GM19023 (cell line): Measurements from ENCODE around the gene MAFB.

Source experiments
- ATAC-seq: cut with Tn5 transposase; IDR thresholded peaks from one replicate; pipeline ENCODE4 v1.9.1; 2021; ENCODE audit warnings: mild to moderate bottlenecking, moderate library complexity; ENCODE audit not compliant: unreplicated experiment

MAFB gene

DNA sequence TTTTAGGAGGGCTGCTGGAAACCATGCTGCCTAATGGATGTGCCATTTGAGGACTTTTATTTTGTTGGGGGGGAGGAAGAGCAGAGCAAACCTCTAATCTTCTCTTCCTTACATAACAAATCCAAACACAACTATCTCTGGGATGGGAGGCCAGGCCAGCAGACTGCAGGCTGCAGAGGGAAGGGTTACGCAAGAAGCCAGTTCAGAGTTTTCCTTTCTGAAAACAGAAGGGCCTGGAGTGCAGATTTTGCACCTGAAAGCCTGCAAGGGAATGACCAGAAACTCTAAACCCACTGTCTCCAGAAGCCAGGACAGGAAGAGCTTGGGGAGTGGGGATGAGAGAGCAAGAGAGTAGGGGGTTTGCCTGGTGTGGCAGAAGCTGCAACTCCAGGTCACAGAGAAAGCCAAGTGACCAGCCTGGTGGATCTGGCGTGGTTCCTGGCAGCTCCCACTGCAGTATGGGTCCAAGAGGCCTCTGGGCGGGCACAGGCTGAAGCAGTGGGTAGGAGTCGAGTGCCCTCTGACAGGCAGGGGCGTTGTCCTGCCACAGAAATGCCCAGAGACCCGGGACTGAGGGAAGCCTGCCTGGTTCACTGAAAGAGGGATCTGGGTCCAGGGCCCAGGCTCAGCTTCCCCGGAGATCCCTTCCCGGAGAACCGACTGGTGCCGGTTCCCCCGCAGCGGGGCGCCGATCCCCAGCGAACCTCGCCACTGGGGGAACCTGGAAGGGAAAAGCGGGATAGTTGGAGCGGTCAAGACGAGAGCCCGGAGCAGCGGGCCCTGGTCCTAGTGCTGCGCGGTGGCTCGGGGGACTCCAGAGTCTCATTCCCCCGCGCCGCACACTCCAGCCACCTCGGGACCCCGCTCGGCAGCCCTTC, 6.7 kb downstream of the MAFB start:
- ATAC-seq, result no peak

DNA sequence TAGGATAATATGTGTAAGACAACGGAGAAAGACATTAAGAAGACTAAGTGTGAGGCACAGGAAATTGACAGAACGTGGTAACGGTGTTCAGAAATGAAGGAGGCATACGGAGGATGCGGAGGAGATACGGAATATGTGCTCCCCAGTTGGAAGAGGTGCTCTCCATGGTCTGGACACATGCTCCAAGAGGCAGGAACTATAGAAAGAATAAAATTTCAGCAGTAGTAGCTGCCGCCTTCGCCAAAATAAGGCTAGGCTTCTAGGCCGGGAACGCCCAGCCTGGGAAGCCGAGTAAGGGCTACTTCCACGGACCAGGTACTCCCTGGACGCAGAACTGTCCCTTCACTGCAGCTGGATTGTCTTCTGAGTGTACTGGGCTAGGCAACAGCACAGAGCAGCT, 7.4 kb downstream of the MAFB start:
- ATAC-seq, result no peak

DNA sequence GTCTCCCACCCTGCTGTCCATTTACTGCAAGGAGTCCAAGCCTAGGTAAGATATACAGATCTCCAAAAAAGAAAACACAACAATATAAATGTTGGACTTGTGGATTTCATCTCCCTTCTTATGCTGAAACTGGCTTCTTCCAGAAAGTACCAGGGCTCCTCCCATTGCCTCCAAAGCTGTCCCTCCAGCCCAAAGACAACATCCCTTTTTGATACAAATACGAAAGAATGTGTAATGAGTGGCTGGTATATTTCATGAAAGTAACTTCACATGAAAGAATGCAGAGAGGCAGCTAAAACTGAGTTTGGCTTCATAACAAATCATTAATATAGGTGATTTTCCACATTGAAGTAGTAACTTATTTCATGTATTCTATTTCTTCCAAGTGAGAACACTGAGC, 7.9 kb downstream of the MAFB start:
- no peak for ATAC-seq

DNA sequence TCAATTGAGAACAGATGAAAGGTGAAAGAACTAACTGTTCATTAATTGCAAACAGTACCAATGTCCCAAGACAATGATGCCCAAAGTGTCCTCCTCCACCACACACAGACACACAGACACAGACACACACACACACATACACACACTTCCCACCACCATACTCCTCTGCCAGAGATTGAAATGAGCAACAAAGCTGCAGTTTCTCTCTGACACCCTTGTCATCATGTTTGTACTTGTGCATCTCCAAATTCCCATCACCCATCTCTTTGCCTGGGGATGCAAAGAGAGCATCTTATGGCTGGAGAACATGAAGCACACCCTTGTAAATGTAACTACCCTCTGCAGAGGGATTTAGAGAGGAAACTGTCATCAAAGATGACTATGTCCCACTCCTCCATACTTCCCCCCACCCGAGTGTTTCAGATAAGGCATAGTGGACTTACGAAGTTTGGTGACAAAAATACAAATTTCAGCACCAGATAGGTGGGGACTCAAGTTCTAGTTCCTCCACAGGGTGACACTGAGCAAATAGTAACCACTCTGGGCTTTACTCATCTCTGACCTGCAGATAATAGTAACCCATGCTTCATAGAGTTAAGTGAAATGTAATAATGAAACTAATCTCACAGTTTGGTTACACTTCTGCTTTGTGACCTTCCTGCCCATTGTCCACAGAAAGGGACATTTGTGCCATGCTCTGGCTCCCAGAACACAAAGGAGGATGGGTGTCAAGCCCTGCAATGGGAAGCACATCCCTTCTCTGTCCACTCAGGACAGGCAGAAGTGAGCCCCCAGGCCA, 8.7 kb downstream of the MAFB start:
- ATAC-seq, result no peak

DNA sequence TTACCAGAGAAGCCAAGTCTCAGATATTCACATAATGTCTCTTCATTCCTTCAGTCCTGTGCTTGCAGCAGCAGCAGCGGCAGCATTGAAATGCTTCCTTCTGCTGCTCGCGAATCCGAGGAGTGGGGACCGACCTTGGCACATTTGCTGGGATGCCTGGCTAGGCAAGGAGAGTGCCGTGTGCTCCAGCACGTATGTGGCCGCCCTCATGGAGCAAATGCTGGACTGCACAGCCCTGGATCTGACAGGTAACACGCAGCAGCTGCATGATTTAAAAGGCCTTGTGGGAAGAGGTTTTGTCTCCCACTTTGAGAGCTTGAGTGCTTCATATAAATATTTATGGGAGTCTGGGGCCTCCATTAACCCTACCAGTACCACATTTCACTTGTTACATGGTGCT, 9.9 kb downstream of the MAFB start:
- ATAC-seq, result no peak

DNA sequence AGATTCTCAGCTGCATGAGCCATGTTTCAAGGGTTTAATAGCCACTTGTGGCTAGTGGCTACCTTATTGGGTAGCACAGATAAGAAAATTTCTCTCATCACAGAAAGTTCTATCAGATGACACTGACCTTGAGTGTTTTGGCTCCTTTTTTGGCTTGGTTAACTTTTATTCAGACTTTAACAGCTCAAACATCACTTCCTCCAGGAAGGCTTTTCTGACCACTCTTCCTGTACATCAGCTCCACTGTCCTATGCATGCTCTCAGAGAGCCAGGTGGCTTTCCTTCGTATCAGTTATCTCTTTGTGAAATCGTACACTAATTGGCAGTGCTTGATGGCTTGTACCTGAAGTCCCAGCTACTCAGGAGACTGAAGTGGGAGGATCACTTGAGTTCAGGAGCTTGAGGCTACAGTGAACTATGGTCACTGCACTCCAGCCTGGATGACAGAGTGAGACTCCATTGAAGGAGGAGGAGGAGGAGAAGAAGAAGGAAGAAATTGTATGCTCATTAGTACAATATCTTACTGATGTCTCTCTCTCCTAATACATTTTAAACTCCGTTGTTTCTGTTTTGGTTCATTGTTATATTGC, 10.7 kb downstream of the MAFB start:
- ATAC-seq, result no peak

DNA sequence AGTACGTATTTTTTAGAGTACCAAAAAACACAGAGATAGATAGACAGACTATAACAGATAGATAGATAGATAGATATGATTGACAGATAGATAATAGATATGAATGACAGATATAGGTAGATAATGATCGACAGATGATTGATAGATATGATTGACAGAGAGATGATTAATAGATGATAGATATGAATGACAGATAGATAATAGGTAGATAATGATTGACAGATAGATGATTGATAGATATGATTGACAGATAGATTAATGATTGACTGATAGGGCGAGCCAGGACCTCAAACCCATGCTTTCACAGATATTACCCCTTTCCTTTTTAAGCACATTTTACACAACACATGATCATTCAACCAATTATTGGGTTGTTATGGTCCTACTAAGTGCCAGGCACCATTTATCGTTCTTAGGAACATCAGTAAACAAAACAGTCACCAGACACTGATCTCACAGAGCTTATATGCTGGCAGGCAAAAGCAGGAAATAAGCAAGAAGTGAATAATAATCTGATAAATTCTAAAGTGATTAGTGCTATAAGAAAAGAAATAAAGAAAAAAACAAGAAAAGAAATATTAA, 11.6 kb downstream of the MAFB start:
- ATAC-seq, result no peak

DNA sequence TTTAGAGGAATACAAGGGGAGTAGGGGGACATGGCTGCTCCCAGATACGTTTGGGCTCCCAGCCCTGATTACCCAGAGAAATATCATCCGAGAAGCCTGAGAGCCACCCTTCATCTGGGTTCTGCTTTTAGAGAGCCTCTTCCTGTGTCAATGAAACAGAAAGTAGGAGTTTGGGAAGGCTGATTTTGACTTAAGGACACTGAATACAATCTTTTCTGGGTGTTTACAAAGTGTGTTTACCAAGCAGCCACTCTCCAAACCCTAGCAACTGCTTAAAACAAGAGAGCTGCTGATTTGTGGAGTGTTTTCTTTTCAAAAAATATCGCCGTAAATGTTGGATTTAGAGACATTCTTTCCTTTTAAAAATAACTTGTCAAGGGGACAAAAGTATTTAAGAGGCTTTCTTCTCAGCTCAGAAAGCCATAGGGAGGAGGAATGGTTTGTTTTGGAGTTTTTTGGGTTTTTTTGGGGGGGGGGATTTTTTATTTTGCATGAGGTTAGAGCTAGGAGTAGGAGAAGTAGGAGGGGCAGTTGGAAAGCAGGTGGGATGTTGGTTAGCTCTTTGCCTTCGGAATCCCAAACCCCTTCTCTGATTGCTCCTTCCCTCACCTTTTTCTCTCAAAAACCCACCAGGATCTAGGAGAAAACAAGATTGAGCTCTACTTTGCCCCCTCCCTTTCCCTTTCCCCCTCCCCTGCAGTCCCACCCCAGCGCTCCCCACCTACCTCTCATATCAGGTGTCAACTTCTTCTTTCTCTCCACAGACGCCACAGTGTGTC, 12.4 kb downstream of the MAFB start:
- ATAC-seq, result no peak

DNA sequence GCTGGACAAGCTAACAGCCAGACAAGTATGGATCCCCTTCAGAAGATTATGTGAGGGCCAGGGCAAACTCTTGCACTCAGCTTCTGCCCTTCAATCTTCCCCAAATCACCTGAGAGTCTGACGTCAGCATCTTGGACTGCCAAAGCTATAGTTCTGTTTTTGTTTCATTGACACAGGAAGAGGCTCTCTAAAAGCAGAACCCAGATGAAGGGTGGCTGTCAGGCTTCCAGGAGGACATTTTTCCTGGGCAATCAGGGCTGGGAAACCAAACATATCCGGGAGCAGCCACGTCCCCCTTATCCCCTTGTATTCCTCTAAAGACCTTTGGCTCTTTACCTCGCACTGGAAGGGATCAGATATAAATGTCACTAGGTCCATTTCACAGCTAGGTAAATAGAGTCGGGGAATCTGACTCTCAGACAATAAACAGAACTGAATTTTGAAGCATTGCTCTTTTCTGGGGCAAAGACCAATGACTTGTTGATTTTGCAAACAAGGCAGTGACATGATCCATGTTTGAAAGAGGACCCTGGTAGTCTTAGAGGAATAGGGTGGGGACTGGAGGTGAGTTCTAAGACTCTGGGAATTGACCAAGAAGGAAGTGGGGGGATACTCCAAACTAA, 13.3 kb downstream of the MAFB start:
- no peak for ATAC-seq

DNA sequence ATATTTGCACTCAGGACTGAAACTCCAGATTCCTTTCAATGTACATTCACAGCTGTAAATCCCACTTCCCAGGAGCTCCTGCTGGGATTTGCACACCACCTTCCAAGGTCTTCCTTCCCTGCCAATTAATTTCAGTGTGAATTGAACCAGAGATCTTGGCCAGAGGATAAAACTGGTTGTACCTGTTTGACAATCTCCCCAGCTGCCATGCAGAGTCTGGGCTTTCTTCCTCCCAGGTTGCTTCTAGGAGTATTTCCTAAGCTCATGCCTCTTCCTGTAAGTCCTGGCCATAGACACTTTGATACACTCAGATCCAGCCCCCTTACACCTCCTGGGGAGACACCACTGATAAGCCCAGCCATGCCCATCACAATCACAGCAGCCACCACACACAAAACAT, 15.6 kb downstream of the MAFB start:
- ATAC-seq, result no peak

DNA sequence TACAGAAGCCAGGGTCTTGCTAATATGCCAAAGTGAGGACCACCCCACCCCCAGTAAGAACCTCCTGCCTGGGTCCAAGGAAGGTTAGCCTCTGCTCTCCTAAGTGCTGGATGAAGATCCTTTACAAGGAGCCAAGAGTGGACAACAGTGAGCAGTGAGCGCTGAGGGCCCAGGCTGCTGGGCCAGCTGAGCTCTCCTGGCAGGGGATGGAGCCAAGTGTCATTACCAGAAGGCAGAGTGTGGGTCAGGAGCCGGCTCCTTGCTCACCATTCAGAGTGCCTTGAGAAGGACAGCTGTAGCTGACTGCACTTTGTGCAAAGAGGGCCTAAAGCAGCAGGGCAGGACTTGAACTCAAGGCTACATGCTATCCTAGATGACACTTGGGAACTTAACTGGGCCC, 16.9 kb downstream of the MAFB start:
- no peak for ATAC-seq

DNA sequence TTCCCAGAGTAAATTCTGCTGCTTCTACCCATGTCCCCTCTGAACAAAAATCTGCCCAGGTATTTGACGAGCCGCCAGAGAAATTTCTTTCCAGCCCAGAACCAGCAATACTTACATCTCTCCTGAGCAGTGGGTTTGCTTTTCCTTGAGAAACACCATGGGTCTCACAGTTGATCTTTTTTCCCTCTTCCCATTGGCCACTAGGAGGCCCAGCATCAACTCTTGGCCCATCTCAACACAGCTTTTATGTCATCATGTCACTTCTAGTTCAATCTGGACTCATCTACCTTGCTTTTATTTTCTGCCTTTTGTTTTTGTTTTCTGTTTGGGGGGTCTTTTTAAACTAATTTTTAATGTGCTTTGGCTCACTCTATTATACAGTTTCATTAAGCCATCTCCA, 18.8 kb downstream of the MAFB start:
- ATAC-seq, result no peak

DNA sequence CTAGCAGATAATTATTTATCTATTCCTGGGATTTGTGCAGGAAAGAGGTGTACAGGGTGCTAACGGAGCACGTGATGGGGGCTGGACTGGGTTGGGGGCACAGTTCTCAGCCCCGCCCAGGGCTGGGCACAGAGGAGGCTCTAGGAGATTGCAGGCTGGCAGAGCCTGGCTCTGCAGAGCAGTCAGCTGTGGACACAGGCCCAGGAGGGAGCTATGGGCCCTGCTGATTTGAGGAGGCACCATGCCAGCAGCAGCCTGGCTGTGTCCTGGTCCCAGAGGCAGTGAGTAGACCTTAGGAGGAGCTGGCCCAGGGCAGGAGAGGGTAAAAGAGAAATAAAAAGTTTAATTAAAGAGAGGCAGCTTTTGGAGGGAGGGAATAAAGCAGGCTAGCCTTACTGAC, 19.3 kb downstream of the MAFB start:
- ATAC-seq, result no peak

DNA sequence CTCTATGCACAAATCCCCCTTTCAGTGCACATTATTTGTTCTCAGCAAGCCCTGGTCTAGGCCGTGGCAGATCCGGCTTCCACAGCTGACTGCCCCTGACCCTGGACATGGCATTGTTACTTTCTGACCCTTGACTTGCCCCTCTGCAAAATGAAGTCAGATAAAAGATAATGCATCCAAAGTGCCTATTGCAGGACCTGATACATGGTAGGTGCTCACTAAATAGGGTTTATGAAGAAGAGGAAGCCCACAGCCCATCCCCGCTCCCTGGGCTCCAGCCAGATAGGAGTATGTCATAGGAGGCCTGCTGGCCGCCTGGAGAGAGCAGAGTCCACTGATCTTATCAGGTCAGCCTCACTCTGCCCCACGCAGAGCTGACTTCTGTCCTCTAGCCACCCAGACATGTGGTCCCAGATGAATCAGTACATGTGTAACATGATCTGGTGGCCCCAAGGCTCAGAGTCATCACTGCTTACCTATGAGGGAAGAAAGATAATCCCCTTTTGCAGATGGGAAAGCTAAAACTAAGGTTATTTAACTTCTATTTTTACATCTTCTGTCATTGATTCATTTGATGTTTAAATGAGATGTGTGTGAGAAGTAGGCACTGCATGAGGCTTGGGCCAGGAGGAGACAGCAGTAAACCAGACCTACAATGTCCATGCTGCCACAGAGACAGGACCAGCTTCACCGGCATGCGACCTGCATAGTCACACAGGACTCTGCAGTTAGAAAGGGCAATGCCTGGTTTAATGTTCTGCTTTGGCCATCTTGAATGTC, 20.4 kb downstream of the MAFB start:
- ATAC-seq, result no peak

DNA sequence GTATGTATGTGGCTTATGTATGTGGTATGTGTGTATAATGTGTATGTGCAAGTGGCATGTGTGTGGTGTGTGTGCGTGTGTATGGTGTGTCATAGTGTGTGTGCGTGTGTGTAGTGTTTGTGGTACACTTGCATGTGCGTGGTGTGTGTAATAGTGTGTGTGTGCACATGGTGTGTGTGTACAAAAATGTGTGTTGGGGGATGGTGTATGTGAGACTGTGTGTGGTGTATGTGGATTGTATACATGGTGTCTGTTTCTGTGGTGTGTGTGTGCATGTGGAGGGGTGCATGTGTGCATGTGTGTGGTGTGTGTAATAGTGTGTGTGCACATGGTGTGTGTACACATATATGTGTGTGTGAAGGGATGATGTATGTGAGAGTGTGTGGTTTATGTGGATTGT, 21.5 kb downstream of the MAFB start:
- ATAC-seq, result no peak

DNA sequence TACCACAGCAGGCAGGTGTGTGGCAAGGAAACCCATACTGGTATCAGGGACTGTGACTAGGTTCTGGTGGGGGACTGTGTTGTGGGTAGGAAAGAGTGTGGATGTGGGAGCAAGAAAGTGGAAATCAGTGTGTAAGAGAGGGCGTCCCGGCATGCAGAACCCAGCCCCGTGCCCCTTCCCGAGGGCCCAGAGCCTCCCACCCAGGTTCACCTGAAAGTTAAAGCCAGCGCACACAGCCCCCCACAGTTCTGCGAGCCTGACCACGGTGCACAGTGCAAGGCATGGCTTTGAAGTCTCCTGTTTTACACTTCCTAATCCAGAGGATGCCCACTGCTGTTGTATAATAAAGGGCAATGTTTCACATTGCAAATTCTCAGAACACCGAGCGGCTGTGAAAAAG, 22.7 kb downstream of the MAFB start:
- ATAC-seq, result no peak

DNA sequence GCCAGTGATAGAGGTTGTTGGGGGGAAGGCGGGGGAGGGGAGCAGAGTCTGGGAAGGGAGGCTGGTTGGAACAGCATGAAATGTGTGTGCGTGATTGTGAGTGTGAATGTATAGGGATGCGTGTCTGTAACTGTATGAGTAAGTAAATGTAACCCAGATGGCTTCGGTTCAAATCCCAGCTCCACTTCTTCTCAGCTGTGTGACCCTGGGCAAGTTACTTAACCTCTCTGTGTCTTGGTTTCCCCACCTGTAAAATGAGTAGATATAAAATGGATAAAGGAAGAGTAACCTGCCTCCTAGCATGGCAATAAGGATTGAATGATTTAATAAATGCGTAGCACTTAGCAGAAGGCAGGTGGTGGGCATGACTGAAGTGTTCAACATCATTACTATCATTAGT, 24.1 kb downstream of the MAFB start:
- ATAC-seq, result no peak

DNA sequence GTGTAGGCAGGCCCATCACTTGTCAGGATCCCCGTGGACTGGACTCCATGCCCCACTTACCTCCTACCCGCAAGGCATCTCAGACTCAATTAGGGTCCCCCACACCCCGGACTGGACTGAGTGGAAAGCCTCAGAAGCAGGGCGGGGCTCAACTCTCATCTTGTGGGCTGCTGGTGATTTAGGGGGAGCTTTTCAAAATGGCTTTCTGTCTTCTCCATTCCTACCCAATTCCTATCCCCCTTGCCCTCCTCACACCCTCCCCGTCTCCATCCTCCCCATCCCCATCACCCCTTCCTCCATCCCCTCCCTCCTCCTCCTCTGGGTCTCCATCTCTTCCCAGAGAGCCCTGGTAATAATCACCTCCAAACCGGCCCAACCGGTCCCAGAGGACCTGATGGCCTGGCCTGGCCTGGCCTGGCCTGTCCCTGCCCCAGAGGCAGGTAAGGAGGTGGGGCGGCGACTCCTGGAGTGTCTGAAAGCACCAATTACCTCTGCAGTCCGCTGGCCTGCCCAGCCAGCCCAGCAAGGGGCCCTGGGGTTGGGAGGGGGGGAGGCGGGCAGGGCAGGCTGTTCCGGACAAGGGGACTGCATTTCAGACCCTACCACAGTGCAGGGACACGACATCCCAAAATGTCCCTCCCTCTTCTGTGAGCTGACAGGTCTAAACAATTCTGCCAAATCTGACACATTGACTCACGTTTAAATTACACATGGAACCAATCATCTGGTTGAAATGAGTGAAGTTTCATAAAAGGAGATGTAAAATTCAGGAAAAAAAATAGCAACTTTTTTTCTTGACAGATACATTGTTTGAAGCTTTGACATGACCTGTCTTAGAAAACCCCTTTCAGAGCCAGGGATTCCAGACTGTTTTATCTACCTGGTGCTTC, 24.8 kb downstream of the MAFB start:
- ATAC-seq, result no peak
